Tibial artery (tissue), 4 donors: ENCODE data around the gene GNB1L.

Experiments
- DNase-seq, 2 donors: peaks; one replicate each; pipeline ENCODE4 v3.0.0-alpha.2; 2019
- H3K27ac ChIP-seq, 2 donors: fragments of 200-600 bp; sonication (generic) in 1 of 2; 1 replicate in 1 of 2; 2 replicates in 1 of 2; pipeline ENCODE4 v1.5.1; 2018 to 2019; ENCODE audit warnings: mild to moderate bottlenecking in 1 of 2
- H3K27me3 ChIP-seq, 2 donors: fragments of 200-600 bp; sonication (generic) in 1 of 2; one replicate each; pipeline versions ENCODE4 v1.5.1 to v1.6.0; 2016 to 2019
- H3K36me3 ChIP-seq, 3 donors: fragments of 200-600 bp; sonication (generic) in 2 of 3; one replicate each; pipeline ENCODE4 v1.5.1; 2016 to 2019; ENCODE audit warnings: mild to moderate bottlenecking in 2 of 3
- H3K4me1 ChIP-seq, 4 donors: fragments of 200-600 bp; sonication (generic) in 2 of 4; 1 replicate in 3 of 4; 2 replicates in 1 of 4; pipeline ENCODE4 v1.5.1; 2016 to 2019
- H3K4me3 ChIP-seq, 2 donors: fragments of 200-600 bp; sonication (generic) in 1 of 2; 1 replicate in 1 of 2; 2 replicates in 1 of 2; pipeline ENCODE4 v1.5.1; 2018 to 2019; ENCODE audit warnings: mild to moderate bottlenecking in 2 of 2
- H3K9me3 ChIP-seq, 3 donors: fragments of 200-600 bp; sonication (generic) in 1 of 3; one replicate each; pipeline ENCODE4 v1.5.1; 2016 to 2019
- CTCF ChIP-seq, 2 experiments: fragments of 200-600 bp in 1 of 2; fragments of 450-650 bp in 1 of 2; IDR thresholded peaks; one replicate each; pipeline ENCODE4 v1.5.1; 2017 to 2019; ENCODE audit warnings: antibody characterized with exemption in 2 of 2, mild to moderate bottlenecking in 1 of 2, moderate library complexity in 1 of 2
- intact Hi-C: fragments of 100-400 bp; cut with DNase I; formaldehyde crosslinking; loops from one replicate; pipeline ENCODE4 v1.15.0; 2023; ENCODE audit warnings: low total_unique reads

The GNB1L gene

GRCh38 chr22:19803736-19804267 lies 50.9 kb downstream of the GNB1L start:
- no peaks in the 10 kb centered on the region for H3K27me3 ChIP-seq
- no peak for DNase-seq
- no peaks in the 10 kb centered on the region for H3K9me3 ChIP-seq
- TF ChIP-seq CTCF (IDR thresholded peaks at IDR 0.05), result no peak
- intact Hi-C loops, result no loop called here
- no peak overlapping the region for H3K4me3 ChIP-seq
- peaks cover 0 to 3% (median 0%) of the 10 kb centered on the region in 4 donors for H3K4me1 ChIP-seq
- H3K36me3 ChIP-seq, result peaks cover 0 to 55% (median 9%) of the 10 kb centered on the region in 3 donors
- no peak overlapping the region for H3K27ac ChIP-seq

GRCh38 chr22:19802894-19803735 lies 51.6 kb downstream of the GNB1L start:
- no peak for TF ChIP-seq CTCF (IDR thresholded peaks at IDR 0.05)
- H3K4me1 ChIP-seq, result peaks cover 0 to 3% (median 0%) of the 10 kb centered on the region in 4 donors
- peaks cover 0 to 55% (median 9%) of the 10 kb centered on the region in 3 donors for H3K36me3 ChIP-seq
- intact Hi-C loops, result no loop called here
- no peak overlapping the region for H3K4me3 ChIP-seq
- H3K9me3 ChIP-seq, result no peaks in the 10 kb centered on the region
- H3K27me3 ChIP-seq, result no peaks in the 10 kb centered on the region
- H3K27ac ChIP-seq, result no peak overlapping the region
- DNase-seq, result no peak

GRCh38 chr22:19802001-19802893 lies 52.4 kb downstream of the GNB1L start:
- intact Hi-C loops, result no loop called here
- Histone ChIP-seq H3K27me3 (no peaks in the 10 kb centered on the region), H3K27ac (no peak overlapping the region), H3K9me3 (no peaks in the 10 kb centered on the region), H3K36me3 (peaks cover 0 to 55% (median 9%) of the 10 kb centered on the region in 3 donors), H3K4me3 (no peak overlapping the region), H3K4me1 (peaks cover 0 to 3% (median 0%) of the 10 kb centered on the region in 4 donors)
- no peak for DNase-seq
- no peak for TF ChIP-seq CTCF (IDR thresholded peaks at IDR 0.05)

- H3K4me1 ChIP-seq, result peaks cover 0 to 3% (median 0%) of the 10 kb centered on the region in 4 donors
Observed at GRCh38 chr22:19801340-19802000, 53.2 kb downstream of the GNB1L start.

More at GRCh38 chr22:19801340-19802000, 53.2 kb downstream of the GNB1L start:
- intact Hi-C loops, result no loop called here
- no peak for DNase-seq
- H3K27me3 ChIP-seq, result no peaks in the 10 kb centered on the region
- H3K4me3 ChIP-seq, result no peak overlapping the region
- no peak for TF ChIP-seq CTCF (IDR thresholded peaks at IDR 0.05)
- no peaks in the 10 kb centered on the region for H3K9me3 ChIP-seq
- peaks cover 0 to 51% (median 9%) of the 10 kb centered on the region in 3 donors for H3K36me3 ChIP-seq
- no peak overlapping the region for H3K27ac ChIP-seq
